HG03025 (cell line): ENCODE data around the gene KCNC2.
"Not testable (repeated sequence)": the region's sequence is repeated elsewhere in the genome, so short reads cannot be mapped to it uniquely, and the experiment has no call there.

Source experiments
- ATAC-seq: cut with Tn5 transposase; IDR thresholded peaks from one replicate; pipeline ENCODE4 v1.9.1; 2021; ENCODE audit warnings: mild to moderate bottlenecking, moderate library complexity; ENCODE audit not compliant: unreplicated experiment, low FRiP score

Gene KCNC2

GRCh38 chr12:75209812-75210138 lies at the start of gene KCNC2:
Gene KCNC2 (minus strand): TSS chr12:75209839.
- ATAC-seq, result no peak

DNA sequence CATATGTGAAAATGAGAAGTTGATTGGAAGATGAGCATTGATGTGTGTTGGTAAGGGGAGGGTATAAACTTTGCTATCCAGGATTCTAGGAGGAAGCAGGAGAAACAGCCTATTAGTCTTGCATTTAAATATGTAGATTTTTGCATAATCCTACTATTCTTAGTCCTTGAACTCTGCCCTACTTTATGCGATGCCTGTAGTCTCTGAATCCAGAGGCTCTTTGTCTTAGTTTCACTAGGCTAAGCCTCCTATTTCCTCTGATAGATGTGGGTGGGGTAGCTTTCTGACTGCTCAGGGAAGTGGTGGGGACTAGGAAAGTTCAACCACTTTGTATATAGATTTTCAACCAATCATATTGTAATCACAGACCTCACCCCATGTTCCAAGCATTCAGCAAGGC lies 49.5 kb upstream of the KCNC2 start:
- no peak for ATAC-seq

DNA sequence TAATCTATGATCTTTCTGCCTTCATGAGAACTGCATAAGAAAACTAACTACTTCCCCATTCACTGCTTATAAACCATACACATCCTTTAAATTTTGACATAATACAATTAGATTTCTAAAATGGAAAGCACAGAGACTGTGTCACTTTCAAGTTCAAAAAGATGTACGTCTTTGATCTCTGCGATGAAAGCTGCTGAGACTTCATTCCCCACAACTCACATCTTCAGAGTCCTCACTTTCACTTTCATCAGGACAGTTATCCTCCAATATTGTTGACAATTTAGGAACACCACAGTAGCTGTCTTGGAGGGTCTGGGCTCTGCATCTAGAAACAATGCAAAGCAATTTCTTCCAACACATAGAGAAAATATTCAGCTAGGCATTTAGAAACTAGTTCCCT lies 47.9 kb upstream of the KCNC2 start:
- no peak for ATAC-seq

DNA sequence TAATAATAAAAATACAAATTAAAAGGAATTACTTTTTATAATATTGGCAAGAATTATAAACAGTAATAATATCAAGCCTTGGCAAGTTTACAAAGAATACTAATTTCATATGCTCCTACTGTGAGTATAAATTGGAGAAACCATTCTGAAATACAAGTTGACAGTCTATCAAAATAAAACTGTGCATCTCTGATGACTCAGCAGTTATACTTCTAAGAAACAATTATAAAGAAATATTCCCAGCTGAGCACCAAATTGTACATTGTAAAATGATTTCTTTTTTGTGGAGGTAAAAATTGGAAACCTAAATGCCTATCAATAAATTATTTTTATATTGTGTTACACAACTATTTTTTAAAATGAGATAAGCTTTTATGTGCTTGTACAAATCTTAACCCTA lies 35.5 kb upstream of the KCNC2 start:
- ATAC-seq, result no peak

- ATAC-seq, result peak; percentile 71
Measured at GRCh38 chr12:75239987-75240386, 30.3 kb upstream of the KCNC2 start.

DNA sequence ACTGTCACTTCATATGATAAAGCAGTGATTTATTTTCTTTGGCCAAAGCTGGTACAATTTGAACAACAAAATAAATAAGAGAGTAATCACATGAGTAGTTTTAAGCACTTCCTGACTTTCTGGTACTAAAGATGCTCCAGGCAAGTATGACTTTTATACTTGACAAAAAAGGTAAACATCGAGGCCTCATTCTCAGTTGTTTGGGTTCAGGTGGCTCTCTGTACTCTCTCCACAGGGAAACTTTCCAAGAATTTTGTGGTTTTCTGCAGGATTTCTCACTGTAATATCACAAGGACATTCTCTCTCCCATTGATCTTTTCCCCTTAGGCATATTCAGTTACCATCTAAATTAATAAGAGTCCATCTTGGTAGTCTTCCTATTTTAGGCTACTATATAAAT lies 26.6 kb upstream of the KCNC2 start:
- no peak for ATAC-seq

DNA sequence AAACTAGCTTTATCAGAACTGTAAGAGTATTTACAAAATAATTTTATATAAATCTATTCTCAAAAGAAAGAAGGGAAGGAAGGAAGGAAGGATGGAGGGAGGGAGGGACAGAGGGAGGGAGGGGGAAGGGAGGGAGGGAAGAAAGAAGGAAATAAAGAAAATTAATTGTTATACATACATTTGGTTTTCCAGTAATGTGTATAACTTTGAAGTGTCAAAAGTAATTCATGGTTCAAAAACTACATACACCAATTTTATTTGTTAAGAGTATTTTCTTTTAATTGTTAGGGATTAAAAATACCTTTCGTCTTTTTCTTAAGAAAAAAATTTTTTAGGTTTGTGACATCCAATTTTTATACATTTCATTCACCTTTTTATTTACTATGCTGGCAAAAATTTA lies 17.5 kb upstream of the KCNC2 start:
- no peak for ATAC-seq

DNA sequence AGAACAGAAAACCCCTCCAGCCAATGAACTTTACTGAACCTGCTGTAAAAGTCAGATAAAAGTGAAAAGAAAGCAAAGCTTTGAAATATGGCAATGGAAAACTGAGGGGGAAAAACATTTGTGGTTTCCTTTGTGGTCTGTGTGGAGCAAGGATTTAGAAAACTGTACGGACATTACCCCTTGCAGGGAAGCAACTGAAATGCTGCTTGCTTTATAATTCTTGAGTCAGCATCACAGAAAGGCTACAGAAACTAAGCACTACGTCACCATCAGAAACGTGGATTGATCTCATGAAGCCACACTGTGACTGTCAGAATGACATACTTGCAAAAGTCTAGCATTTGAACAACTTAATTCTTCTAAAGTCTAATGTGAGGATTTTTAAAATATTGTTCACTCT lies 2.4 kb upstream of the KCNC2 start:
- ATAC-seq, result no peak

DNA sequence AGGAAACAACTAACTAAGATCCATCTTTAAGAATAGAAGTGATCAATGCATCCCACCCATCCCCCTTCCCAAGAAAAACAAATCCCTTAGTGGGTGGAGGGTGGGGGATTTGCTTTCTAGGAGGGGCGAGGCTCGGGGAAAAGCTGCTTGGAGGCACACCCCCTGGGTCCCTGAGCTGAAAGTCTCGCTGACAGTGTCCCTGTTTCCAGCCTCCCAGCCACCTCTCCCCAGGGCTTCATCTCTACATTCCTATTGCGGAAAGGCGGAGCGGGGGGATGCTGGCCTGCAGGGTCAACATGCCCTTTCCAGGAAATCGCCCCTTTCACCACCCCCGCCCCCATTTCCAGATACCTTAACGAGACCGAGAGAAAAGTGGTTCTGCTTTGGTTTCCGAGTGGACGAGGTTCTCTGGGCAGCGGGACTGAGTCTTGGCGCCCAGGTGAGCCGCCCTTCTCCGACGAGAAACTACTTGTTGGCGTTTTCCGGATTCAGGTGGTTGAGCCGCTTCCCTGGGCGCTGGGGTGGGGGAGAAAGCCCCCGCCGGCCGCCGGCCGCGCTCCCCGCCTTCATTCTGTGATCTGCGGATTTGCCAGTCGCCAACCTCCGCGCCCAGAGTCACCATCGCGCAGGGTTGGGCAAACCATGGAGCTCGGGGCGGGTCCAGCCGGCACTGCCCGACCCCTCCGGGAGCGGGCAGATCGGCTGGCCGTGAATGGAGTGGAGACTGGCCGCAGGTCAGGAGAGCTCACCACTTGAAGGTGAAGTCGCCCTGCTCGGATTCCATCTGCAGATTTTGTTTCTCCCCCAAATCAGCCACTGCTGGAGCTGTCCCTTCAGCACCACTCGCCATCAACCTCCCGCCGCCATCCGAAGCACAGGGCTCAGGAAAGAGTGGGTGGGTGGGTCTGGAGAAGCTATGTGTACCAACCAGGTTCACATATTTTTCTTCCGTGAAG lies 505 bp downstream of the KCNC2 start:
- no peak for ATAC-seq

DNA sequence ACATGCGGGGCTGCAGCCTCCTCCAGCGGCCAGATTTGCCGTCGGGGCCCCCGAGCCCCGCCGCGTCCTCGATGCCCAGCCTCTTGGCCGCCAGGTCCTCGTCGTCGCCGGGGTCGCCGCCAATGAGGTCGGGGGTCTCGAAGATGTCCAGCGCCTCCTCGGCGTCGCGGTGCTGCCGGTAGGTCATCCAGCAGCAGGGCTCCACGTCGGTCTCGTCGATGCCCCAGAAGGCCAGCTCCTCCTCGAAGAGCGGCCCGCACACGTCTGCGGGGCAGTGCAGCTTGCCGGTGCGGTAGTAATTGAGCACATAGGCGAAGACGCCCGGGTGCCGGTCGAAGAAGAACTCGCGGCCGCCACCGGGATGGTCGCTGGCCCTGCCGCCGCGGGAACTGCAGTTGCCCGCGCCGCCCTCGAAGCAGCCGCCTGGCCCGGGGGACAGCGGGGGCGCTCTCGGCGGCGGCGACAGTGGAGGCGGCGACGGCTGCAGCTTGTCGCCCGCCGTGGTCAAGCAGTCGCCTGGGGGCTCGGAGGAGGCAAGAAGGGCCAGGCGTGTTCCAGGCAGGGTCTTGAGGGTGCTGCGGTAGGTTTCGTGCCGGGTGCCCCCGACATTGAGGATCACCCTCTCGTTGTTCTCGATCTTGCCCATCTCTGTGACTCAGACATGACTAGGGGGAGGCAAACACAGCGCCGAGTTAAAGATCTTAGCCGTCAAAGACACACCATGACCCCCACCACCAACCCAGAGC lies 2.1 kb downstream of the KCNC2 start:
- no peak for ATAC-seq

GRCh38 chr12:75205558-75205957 lies 4.1 kb downstream of the KCNC2 start:
- ATAC-seq, result no peak

GRCh38 chr12:75196865-75197264 lies 12.8 kb downstream of the KCNC2 start:
- no peak for ATAC-seq

GRCh38 chr12:75196408-75196807 lies 13.2 kb downstream of the KCNC2 start:
- ATAC-seq, result no peak

DNA sequence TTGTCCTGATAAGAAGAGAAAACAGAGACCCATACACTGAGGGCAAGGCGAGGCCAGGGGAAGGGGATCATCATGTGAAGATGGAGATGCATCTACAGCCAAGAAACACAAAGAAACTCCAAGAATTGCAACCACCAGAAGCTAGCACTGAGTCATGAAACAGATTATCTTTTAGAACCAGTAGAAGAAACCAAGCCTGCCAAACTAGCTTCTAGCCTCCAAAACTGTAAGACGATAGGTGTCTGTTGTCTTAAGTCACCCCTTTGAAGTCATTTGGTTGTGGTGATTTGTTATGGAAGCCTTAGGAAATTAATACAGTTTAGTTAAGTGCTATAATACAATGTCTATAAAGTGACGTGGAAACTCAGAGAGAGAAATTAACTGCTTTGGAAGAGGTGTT lies 15.4 kb downstream of the KCNC2 start:
- no peak for ATAC-seq

- no peak for ATAC-seq
Measured at GRCh38 chr12:75192196-75192595, 17.4 kb downstream of the KCNC2 start.

GRCh38 chr12:75190846-75191245 lies 18.8 kb downstream of the KCNC2 start:
- ATAC-seq, result no peak

DNA sequence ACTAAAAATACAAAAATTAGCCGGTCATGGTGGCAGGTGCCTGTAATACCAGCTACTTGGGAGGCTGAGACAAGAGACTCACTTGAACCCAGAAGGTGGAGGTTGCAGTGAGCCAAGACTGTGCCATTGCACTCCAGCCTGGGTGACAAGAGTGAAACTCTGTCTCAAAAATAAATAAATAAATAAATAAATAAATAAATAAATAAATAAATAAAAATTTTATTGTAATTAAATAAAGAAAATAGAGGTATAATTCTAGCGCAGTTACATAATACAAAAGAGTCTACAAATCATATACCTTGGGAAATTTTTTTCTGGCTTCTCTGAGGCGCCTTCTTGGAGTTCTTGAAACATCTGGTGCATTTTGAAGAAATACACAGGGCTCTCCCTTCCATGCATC lies 23.8 kb downstream of the KCNC2 start:
- ATAC-seq, result not testable (repeated sequence)

DNA sequence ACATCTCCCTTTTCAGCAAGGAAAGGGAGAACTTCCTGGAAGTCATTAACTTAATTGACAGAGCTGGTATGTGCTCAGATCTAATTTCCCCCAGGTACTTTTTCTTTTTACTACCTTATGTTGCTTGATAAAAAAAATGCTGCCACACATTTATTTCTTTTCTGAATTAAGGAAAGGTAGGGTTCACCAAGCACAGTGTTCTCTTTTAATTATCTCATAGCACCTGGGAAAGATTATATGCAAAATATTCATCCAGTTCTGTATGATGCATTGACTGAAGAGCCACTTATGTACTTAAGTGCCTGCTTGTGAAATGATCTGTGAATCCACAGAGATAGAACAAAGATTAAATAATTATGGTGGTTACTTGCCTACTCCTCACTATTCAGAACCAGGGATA lies 25.1 kb downstream of the KCNC2 start:
- ATAC-seq, result no peak

DNA sequence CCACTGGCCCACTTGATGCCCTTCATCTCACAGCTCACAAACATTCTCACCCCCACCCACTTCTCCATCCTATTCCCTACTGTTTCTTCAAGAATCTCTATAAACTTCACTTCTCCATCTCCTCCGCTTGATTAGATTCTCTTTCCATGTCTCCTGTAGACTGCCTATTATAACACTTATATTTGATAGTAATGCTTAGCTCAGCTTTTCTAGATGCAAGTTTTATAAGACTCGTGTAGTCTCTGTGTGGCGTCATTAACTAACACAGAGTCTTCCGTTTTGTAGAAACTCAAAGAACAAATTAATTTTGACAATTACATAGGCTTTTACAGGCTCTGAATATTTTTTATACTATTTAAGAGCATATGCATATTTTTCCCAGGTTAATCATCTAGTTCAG lies 25.7 kb downstream of the KCNC2 start:
- ATAC-seq, result no peak

GRCh38 chr12:75177997-75178396 lies 31.6 kb downstream of the KCNC2 start:
- no peak for ATAC-seq

GRCh38 chr12:75172611-75173010 lies 37.0 kb downstream of the KCNC2 start:
- ATAC-seq, result no peak

DNA sequence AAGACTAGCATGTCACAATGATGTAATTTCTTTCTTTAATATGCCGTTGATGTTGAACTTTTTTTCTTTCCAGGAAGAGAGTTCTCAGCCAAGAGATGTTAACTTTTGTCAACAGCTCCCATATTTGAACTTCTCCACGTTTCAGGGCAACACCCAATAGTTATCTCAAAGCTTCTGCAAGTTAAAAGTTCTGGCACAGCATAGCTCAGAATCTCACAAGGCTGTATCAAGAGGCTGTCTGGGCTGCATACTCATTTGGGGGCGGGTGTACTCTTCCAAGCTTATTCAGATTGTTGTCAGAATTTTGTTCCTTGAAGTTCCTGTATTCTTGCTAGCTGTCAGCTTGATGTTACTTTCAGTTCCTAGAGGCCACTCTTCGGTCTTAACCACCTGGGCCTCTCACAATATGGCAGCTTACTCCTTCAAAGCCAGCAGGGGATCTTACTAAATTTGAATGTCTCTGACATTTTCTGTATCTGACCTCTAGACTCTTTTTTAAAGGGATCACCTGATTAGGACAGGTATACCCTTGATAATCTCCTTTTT lies 38.9 kb downstream of the KCNC2 start:
- ATAC-seq, result no peak
